Fibroblast of the aortic adventitia (primary cell): ENCODE data around the gene KCND2. TPM values are rescaled to one million over a fixed set of nuclear protein-coding genes. Genes with fewer than 3 reads are reported as not detected.

Experiments used
- DNase-seq: peaks from one replicate; pipeline ENCODE4 v3.0.0-alpha.2; 2010; ENCODE audit warnings: low read depth
- H3K4me3 ChIP-seq: 2 replicates; pipeline ENCODE4 v1.5.1; 2011; ENCODE audit warnings: low read depth, mild to moderate bottlenecking, control low read depth, low read length, moderate library complexity
- total RNA-seq: library from RNA; depleted of rRNA; stranded (reverse); fragments of >200 nt; gene quantifications from 2 replicates; pipeline ENCODE4 v1.2.3, GENCODE V29; 2012; ENCODE audit warnings: low replicate concordance
- TF ChIP-seq, protein P1 (sequence below): IDR thresholded peaks from 2 replicates; pipeline ENCODE4 v1.5.1; 2011; ENCODE audit warnings: mild to moderate bottlenecking, low read length, control low read depth, inconsistent platforms; ENCODE audit not compliant: insufficient read depth

KCND2 gene
- total RNA-seq, 1 donor, result 11.3 TPM

DNA sequence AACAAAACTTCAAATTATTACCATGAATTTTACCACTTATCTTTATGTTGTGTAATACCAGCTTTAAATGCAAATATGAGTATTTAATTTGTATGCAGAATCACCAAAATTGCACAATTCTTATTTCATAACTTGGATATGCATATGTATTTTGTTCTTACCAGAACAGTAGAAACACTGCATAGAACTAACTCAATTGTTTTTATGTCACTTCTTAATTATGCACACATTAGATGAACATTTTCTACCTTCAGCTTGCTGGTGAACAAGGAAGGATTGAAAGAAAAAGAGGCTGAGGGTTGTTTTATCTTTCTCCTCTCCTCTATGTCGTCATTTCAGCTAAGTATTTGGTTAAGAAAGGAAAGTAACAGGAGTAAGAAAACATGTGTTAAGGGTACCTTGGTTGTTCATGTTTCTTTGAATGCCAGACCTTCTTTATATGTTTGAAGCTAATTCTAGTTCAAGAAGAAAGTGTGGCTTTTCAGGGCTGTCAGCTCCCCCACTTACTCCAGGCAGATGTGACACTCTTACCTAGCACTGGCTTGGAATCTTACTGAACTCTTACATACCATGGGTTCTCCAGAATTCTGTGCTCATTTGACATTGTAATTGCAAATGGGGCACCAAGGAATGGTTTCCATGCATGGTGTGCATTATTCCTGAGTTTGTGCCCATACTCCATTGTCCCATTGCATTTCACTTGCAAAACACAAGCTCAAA, 436.4 kb downstream of the KCND2 start:
- H3K4me3 ChIP-seq, result no peak overlapping the region
- no peak for DNase-seq
- TF ChIP-seq, protein P1, sequence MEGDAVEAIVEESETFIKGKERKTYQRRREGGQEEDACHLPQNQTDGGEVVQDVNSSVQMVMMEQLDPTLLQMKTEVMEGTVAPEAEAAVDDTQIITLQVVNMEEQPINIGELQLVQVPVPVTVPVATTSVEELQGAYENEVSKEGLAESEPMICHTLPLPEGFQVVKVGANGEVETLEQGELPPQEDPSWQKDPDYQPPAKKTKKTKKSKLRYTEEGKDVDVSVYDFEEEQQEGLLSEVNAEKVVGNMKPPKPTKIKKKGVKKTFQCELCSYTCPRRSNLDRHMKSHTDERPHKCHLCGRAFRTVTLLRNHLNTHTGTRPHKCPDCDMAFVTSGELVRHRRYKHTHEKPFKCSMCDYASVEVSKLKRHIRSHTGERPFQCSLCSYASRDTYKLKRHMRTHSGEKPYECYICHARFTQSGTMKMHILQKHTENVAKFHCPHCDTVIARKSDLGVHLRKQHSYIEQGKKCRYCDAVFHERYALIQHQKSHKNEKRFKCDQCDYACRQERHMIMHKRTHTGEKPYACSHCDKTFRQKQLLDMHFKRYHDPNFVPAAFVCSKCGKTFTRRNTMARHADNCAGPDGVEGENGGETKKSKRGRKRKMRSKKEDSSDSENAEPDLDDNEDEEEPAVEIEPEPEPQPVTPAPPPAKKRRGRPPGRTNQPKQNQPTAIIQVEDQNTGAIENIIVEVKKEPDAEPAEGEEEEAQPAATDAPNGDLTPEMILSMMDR, result no peak

DNA sequence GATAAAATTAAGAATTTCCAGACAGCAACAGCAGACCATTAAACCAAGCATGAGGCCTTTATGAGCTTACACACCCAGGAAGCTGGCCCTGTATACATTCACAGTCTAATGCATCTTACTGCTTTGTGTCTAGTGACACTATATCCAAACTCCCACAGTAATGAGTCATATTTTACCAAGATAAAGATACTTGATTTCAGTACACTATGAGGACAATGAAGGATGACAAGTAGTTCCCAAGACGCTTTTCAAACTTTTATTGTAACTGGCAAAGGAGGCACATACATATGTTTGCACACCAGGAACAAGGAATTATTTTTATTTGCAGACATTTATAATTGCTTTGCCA, 437.0 kb downstream of the KCND2 start:
- peak; percentile 11 for DNase-seq
- H3K4me3 ChIP-seq, result no peak overlapping the region
- TF ChIP-seq, protein P1, result no peak

DNA sequence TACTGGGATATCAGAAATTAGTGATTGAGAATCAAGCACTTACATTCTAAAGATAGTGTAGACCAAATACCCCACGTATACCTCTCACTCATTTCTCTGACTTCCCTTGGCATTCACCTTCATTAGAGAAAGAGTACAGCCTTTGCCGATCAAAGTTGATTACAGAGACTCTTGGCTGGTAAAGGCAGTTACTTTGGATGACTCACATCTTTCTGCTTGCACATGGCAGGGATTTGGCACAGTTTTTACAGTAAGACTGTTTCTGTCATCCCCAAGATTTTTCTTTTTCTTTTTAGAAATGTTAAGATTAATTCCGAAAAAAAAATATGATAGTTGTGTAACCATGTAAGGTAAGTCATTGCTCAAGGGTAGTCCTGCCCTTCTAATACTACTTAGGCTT, 442.0 kb downstream of the KCND2 start:
- TF ChIP-seq, protein P1, result no peak
- H3K4me3 ChIP-seq, result no peak overlapping the region
- DNase-seq, result peak; percentile 39

DNA sequence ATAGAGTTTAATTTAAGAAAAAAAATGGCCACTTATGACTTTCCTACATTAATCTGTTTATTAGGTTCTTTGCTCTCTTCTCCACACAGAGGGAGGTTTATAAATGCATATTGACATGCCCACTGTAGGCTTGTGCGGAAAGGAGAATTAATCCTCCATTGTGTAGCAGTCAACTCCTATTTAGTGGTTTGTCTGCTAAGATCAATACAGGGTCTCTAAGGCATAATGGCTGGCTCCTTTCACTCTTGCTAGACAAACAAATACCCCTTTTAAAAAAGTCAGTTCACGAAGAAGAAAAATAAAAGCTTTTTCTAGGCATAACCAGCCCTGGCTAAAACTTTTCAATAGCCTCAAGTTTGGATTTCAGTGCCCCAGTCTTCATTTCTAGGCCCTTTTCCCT, 443.3 kb downstream of the KCND2 start:
- TF ChIP-seq, protein P1, result no peak
- no peak for DNase-seq
- H3K4me3 ChIP-seq, result no peak overlapping the region

DNA sequence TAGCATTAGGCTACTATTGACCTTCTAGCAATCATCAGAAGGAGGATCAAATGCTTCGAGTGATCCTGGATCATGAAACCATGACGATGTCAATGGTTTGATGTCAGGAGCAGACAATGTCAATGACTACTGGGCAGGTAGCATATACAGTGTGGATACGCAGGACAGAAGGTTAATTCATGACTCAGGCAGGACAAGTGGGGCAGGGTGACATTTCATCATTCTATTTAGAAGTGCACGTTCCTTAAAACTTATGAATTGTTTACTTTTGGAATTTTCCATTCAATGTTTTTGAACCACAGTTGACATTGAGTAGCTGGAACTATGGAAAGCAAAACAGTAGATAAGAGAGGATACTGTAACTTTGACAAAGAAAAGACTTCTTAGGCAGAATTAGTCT, 444.2 kb downstream of the KCND2 start:
- TF ChIP-seq, protein P1, result no peak
- no peak overlapping the region for H3K4me3 ChIP-seq
- DNase-seq, result no peak

DNA sequence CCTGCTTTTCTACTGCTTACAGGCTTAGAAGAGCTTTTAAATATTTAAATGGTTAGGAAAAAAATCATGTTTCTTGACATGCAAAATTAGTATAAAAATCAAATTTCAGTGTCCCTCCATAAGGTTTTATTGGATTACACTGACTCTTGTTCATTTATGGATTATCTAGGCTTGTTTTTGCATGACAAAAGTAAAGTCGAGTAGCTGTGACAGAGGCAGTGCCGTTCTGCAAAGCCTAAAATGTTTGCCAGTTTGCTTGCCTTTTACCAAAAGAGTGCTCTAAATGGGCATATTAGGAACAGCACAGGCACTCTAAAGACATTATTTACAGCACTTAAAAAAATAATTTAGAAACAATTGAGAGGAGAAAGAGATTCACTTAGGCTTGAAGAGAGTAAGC, 445.4 kb downstream of the KCND2 start:
- TF ChIP-seq, protein P1, result no peak
- DNase-seq, result no peak

DNA sequence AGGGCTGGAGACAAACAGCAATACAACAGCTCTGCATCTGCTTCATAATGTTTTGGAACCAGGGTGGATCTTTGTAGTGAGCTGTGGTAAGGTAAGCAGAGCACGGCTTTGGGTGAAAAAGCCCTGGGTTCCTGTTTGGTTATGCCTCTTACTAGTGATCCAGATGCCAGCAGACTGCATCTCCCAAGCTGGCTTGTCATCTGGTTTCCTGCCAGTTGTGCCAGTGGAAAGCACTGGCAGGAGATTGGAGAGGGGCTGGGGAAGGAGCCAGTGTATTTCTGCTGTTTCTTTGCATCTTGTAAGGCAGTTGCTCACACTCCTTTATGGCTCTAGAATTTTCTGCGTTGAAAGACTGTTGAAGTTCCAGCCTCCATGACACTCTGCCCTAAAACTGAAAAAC, 447.3 kb downstream of the KCND2 start:
- TF ChIP-seq, protein P1, result no peak
- no peak overlapping the region for H3K4me3 ChIP-seq
- DNase-seq, result no peak

More for the DNA sequence above, 445.4 kb downstream of the KCND2 start:
- no peak overlapping the region for H3K4me3 ChIP-seq
